Stimulated activated CD8-positive, alpha-beta memory T cell treated with anti-CD3 and anti-CD28 coated beads, Interleukin-4, amount 100 ng/mL, for 24 hours (primary cell): Measurements from ENCODE around the gene RCSD1.
A peak's percentile ranks its signal among the peaks of the same experiment; 100 is the strongest.

Experiments
- DNase-seq: peaks from one replicate; pipeline ENCODE4 v3.0.0-alpha.2; 2020; ENCODE audit warnings: low read depth

Gene RCSD1

GRCh38 chr1:167687919-167688519, 58.0 kb downstream of the RCSD1 start:
- DNase-seq, result peak; percentile 64

- DNase-seq, result no peak
Observed at GRCh38 chr1:167689567-167689920, 59.5 kb downstream of the RCSD1 start.

GRCh38 chr1:167690053-167690452, 60.0 kb downstream of the RCSD1 start:
- no peak for DNase-seq

GRCh38 chr1:167693425-167694045, 63.5 kb downstream of the RCSD1 start:
- no peak for DNase-seq

- DNase-seq, result no peak
Observed at GRCh38 chr1:167694691-167695090, 64.7 kb downstream of the RCSD1 start.

- no peak for DNase-seq
Observed at GRCh38 chr1:167695147-167695546, 65.1 kb downstream of the RCSD1 start.

GRCh38 chr1:167695756-167696561, 65.9 kb downstream of the RCSD1 start:
- no peak for DNase-seq

GRCh38 chr1:167697667-167698141, 67.7 kb downstream of the RCSD1 start:
- DNase-seq, result no peak

GRCh38 chr1:167698313-167698712, 68.3 kb downstream of the RCSD1 start:
- no peak for DNase-seq

- DNase-seq, result no peak
Observed at GRCh38 chr1:167701510-167701909, 71.5 kb downstream of the RCSD1 start.

GRCh38 chr1:167703557-167703956, 73.5 kb downstream of the RCSD1 start:
- DNase-seq, result no peak

GRCh38 chr1:167704715-167705114, 74.7 kb downstream of the RCSD1 start:
- no peak for DNase-seq

GRCh38 chr1:167705250-167705649, 75.2 kb downstream of the RCSD1 start:
- DNase-seq, result no peak

- DNase-seq, result no peak
Observed at GRCh38 chr1:167706363-167706762, 76.3 kb downstream of the RCSD1 start.

GRCh38 chr1:167706931-167707877, 77.2 kb downstream of the RCSD1 start:
- no peak for DNase-seq

- DNase-seq, result no peak
Observed at GRCh38 chr1:167707942-167708341, 77.9 kb downstream of the RCSD1 start.

GRCh38 chr1:167708940-167709389, 78.9 kb downstream of the RCSD1 start:
- no peak for DNase-seq

- no peak for DNase-seq
Observed at GRCh38 chr1:167710836-167711235, 80.8 kb downstream of the RCSD1 start.

- no peak for DNase-seq
Observed at GRCh38 chr1:167711797-167712196, 81.8 kb downstream of the RCSD1 start.

- DNase-seq, result no peak
Observed at GRCh38 chr1:167713330-167714081, 83.5 kb downstream of the RCSD1 start.

GRCh38 chr1:167714098-167714438, 84.0 kb downstream of the RCSD1 start:
- peak; percentile 69 for DNase-seq
